Measurements from ENCODE around the gene LAMTOR5.

LAMTOR5 gene

DNA sequence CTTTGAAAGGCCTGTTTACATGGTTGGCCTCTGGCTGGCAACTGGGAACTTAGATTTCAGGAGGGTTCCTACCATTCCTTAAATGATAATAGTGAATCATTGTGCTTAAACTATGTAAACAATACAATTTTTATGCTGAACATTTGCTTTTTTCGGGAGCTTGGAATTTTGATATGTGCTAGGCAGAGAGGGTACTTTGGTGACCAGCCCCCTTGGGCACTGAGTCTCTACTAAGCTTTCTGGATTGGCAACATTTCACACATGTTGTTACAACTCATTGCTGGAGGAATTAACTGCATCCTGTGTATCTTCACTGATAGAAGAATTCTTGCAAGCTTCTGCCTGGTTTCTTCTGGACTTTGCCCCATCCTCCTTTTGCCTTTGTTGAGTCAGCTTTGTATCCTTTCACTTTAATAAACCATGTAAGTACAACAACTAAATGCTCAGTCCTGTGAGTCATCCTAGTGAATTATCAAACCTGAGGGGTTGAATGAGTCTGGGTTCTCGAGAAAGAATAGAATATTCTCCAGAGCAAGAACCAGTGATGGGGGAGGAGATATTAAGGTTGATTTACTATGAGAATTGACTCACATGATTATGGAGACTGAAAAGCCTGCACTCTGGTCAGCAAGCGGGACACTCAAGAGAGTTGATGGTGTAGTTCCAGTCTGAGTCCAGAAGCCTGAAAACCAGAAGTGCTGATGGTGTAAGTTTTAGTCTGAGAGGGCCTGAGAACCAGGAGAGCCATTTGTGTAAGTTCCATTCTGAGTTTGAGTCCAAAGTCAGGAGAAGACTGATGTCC lies 13.6 kb downstream of the LAMTOR5 start:
- Histone ChIP-seq H3K9me3 (ENCODE audit: insufficient read depth, low read length) (no peaks in the 10 kb centered on the region), H3K4me3 (ENCODE audit: low read length) (no peak overlapping the region), H2AFZ (ENCODE audit: low read depth, low read length) (no peak overlapping the region), H3K79me2 (ENCODE audit: low read length) (no peaks in the 10 kb centered on the region), H3K4me1 (ENCODE audit: low read length) (no peaks in the 10 kb centered on the region), H4K20me1 (ENCODE audit: insufficient read depth, low read length) (no peaks in the 10 kb centered on the region), H3K36me3 (replicated peaks; ENCODE audit: low read depth, low read length) (peaks cover 3% of the 10 kb centered on the region), H3K9ac (ENCODE audit: low read length) (no peak overlapping the region), H3K27ac (ENCODE audit: low read length) (no peak overlapping the region), H3K4me2 (ENCODE audit: low read length) (no peak overlapping the region), H3K27me3 (ENCODE audit: low read depth, low read length) (no peaks in the 10 kb centered on the region)
- TF ChIP-seq EZH2phosphoT487 (IDR thresholded peaks at IDR 0.05; ENCODE audit: low read depth), result no peak
- TF ChIP-seq, protein P1, sequence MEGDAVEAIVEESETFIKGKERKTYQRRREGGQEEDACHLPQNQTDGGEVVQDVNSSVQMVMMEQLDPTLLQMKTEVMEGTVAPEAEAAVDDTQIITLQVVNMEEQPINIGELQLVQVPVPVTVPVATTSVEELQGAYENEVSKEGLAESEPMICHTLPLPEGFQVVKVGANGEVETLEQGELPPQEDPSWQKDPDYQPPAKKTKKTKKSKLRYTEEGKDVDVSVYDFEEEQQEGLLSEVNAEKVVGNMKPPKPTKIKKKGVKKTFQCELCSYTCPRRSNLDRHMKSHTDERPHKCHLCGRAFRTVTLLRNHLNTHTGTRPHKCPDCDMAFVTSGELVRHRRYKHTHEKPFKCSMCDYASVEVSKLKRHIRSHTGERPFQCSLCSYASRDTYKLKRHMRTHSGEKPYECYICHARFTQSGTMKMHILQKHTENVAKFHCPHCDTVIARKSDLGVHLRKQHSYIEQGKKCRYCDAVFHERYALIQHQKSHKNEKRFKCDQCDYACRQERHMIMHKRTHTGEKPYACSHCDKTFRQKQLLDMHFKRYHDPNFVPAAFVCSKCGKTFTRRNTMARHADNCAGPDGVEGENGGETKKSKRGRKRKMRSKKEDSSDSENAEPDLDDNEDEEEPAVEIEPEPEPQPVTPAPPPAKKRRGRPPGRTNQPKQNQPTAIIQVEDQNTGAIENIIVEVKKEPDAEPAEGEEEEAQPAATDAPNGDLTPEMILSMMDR (IDR thresholded peaks at IDR 0.05; ENCODE audit: low read depth, low read length), result no peak

DNA sequence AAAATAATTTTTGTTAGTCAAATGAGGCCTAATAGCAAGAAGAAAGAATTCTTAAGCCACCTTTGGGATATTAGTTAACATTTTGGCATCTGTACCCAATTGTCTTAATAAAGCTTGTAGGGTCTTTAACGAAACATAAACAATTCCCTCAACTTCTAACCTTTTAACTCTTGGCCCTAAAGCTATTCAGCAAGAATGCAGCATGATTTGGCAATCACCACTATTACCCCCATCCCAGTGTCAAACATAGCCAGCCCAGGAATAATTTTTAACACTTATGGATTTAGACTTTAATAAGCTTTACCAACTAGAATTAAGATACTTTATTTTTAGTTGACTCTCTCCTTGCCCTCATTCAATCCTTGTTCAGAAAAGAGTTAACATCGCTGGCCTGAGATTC lies 14.2 kb downstream of the LAMTOR5 start:
- H3K4me2 ChIP-seq (ENCODE audit: low read length), result no peak overlapping the region
- H3K27ac ChIP-seq (ENCODE audit: low read length), result no peak overlapping the region
- H3K9me3 ChIP-seq (ENCODE audit: insufficient read depth, low read length), result no peaks in the 10 kb centered on the region
- no peaks in the 10 kb centered on the region for H3K79me2 ChIP-seq (ENCODE audit: low read length)
- H3K4me3 ChIP-seq (ENCODE audit: low read length), result no peak overlapping the region
- TF ChIP-seq, protein P1 (IDR thresholded peaks at IDR 0.05; ENCODE audit: low read depth, low read length), result no peak
- TF ChIP-seq EZH2phosphoT487 (IDR thresholded peaks at IDR 0.05; ENCODE audit: low read depth), result no peak
- peaks cover 6% of the 10 kb centered on the region for H3K36me3 ChIP-seq (replicated peaks; ENCODE audit: low read depth, low read length)
- H2AFZ ChIP-seq (ENCODE audit: low read depth, low read length), result no peak overlapping the region
- H3K27me3 ChIP-seq (ENCODE audit: low read depth, low read length), result no peaks in the 10 kb centered on the region
- H4K20me1 ChIP-seq (ENCODE audit: insufficient read depth, low read length), result no peaks in the 10 kb centered on the region
- no peak overlapping the region for H3K9ac ChIP-seq (ENCODE audit: low read length)
- peaks cover 2% of the 10 kb centered on the region; the same call in 1 of the 2 replicates for H3K4me1 ChIP-seq (ENCODE audit: low read length)

DNA sequence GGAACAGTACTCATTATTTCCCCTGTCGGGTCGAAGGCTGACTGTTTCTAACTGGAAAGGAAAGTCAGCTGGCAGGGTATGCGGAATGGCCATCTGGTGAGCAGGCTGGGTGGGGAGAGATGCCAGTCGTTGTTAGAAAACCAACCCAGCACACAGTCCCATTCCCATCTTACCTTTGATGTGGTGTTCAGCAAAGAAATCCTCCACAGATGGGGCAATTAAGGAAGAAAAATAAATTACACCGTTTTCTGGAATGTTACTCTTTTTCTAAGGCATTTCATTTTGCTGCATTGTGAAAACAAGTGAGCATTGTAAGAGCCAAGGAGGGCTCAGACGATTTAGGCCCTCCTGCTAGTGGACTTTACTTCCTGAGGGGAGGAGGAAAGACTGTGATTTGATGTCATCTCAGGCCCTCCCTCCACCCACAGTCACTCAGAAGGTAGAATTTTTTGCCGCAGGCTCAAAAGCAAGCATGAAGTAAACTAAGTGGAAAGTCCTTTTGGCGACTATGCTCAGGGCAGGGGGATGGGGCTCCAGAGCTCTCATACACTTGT lies 16.7 kb downstream of the LAMTOR5 start, which contains the start of gene SLC16A4:
TSS of gene SLC16A4 (minus strand) at position 335 of the 554 bp plus-strand sequence. CDS start 1,703 bp downstream, outside the sequence.
- Histone ChIP-seq H3K79me2 (ENCODE audit: low read length) (no peaks in the 10 kb centered on the region), H3K27me3 (ENCODE audit: low read depth, low read length) (no peaks in the 10 kb centered on the region), H3K36me3 (replicated peaks; ENCODE audit: low read depth, low read length) (peaks cover 14% of the 10 kb centered on the region), H3K27ac (ENCODE audit: low read length) (no peak within 1 kb of the TSS), H3K4me1 (ENCODE audit: low read length) (peaks cover 27% of the 10 kb centered on the region), H3K9ac (ENCODE audit: low read length) (no peak within 1 kb of the TSS), H3K4me3 (ENCODE audit: low read length) (no peak within 1 kb of the TSS), H4K20me1 (ENCODE audit: insufficient read depth, low read length) (no peaks in the 10 kb centered on the region), H3K9me3 (ENCODE audit: insufficient read depth, low read length) (no peaks in the 10 kb centered on the region), H3K4me2 (ENCODE audit: low read length) (no peak within 1 kb of the TSS), H2AFZ (ENCODE audit: low read depth, low read length) (no peak within 1 kb of the TSS)
- TF ChIP-seq EZH2phosphoT487 (IDR thresholded peaks at IDR 0.05; ENCODE audit: low read depth), result no peak
- TF ChIP-seq, protein P1 (IDR thresholded peaks at IDR 0.05; ENCODE audit: low read depth, low read length), result no peak

DNA sequence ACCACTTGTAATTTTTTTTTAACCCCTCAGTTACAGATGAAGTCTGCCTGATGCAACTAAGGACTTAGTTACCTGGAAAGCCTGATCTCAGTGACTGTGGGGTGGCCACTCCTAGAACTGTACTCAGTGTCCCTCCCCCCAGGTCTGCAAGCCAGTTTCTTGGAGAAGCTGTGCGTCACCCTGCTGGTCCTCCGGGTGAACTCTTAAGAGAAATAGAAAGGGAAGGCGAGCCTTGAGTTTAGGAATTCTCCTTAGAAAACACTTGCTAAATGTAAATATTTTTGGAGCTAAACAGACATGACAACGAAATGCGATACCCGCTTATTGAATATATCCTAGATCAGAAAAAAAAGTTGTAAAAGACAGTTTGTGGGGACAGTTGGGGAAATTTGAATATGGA lies 17.4 kb downstream of the LAMTOR5 start:
- Histone ChIP-seq H3K79me2 (ENCODE audit: low read length) (no peaks in the 10 kb centered on the region), H4K20me1 (ENCODE audit: insufficient read depth, low read length) (no peaks in the 10 kb centered on the region), H3K4me3 (ENCODE audit: low read length) (no peak overlapping the region), H3K36me3 (replicated peaks; ENCODE audit: low read depth, low read length) (peaks cover 16% of the 10 kb centered on the region), H3K9ac (ENCODE audit: low read length) (no peak overlapping the region), H3K4me2 (ENCODE audit: low read length) (no peak overlapping the region), H2AFZ (ENCODE audit: low read depth, low read length) (no peak overlapping the region), H3K27me3 (ENCODE audit: low read depth, low read length) (no peaks in the 10 kb centered on the region), H3K4me1 (ENCODE audit: low read length) (peaks cover 34% of the 10 kb centered on the region), H3K9me3 (ENCODE audit: insufficient read depth, low read length) (no peaks in the 10 kb centered on the region), H3K27ac (ENCODE audit: low read length) (no peak overlapping the region)
- TF ChIP-seq, protein P1 (IDR thresholded peaks at IDR 0.05; ENCODE audit: low read depth, low read length), result no peak
- TF ChIP-seq EZH2phosphoT487 (IDR thresholded peaks at IDR 0.05; ENCODE audit: low read depth), result no peak
